ENCODE results near the gene TMEM154.

Gene TMEM154

GRCh38 chr4:152620915-152621314 is 58.9 kb downstream of the TMEM154 start:
- no peak overlapping the region for H3K4me3 ChIP-seq (ENCODE audit: low read depth, low read length)
- DNase-seq (ENCODE audit: low read depth) = no peak
- TF ChIP-seq, protein P1, sequence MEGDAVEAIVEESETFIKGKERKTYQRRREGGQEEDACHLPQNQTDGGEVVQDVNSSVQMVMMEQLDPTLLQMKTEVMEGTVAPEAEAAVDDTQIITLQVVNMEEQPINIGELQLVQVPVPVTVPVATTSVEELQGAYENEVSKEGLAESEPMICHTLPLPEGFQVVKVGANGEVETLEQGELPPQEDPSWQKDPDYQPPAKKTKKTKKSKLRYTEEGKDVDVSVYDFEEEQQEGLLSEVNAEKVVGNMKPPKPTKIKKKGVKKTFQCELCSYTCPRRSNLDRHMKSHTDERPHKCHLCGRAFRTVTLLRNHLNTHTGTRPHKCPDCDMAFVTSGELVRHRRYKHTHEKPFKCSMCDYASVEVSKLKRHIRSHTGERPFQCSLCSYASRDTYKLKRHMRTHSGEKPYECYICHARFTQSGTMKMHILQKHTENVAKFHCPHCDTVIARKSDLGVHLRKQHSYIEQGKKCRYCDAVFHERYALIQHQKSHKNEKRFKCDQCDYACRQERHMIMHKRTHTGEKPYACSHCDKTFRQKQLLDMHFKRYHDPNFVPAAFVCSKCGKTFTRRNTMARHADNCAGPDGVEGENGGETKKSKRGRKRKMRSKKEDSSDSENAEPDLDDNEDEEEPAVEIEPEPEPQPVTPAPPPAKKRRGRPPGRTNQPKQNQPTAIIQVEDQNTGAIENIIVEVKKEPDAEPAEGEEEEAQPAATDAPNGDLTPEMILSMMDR (IDR thresholded peaks at IDR 0.05; ENCODE audit: low read depth, low read length, missing control alignments) = no peak

- TF ChIP-seq, protein P1 (IDR thresholded peaks at IDR 0.05; ENCODE audit: low read depth, low read length, missing control alignments) = no peak
- DNase-seq (ENCODE audit: low read depth) = no peak
- H3K4me3 ChIP-seq (ENCODE audit: low read depth, low read length) = no peak overlapping the region
Measured at GRCh38 chr4:152620218-152620617, 59.6 kb downstream of the TMEM154 start.

GRCh38 chr4:152619556-152619955 is 60.2 kb downstream of the TMEM154 start:
- TF ChIP-seq, protein P1 (IDR thresholded peaks at IDR 0.05; ENCODE audit: low read depth, low read length, missing control alignments) = no peak
- no peak overlapping the region for H3K4me3 ChIP-seq (ENCODE audit: low read depth, low read length)
- DNase-seq (ENCODE audit: low read depth) = no peak

- DNase-seq (ENCODE audit: low read depth) = no peak
- no peak overlapping the region for H3K4me3 ChIP-seq (ENCODE audit: low read depth, low read length)
- TF ChIP-seq, protein P1 (IDR thresholded peaks at IDR 0.05; ENCODE audit: low read depth, low read length, missing control alignments) = no peak
Measured at GRCh38 chr4:152618971-152619370, 60.8 kb downstream of the TMEM154 start.

GRCh38 chr4:152616804-152617203 is 63.0 kb downstream of the TMEM154 start:
- TF ChIP-seq, protein P1 (IDR thresholded peaks at IDR 0.05; ENCODE audit: low read depth, low read length, missing control alignments) = no peak
- no peak for DNase-seq (ENCODE audit: low read depth)
- no peak overlapping the region for H3K4me3 ChIP-seq (ENCODE audit: low read depth, low read length)

GRCh38 chr4:152613841-152614721 is 65.7 kb downstream of the TMEM154 start:
- no peak for DNase-seq (ENCODE audit: low read depth)
- no peak overlapping the region for H3K4me3 ChIP-seq (ENCODE audit: low read depth, low read length)
- TF ChIP-seq, protein P1 (IDR thresholded peaks at IDR 0.05; ENCODE audit: low read depth, low read length, missing control alignments) = no peak

GRCh38 chr4:152613351-152613750 is 66.4 kb downstream of the TMEM154 start:
- TF ChIP-seq, protein P1 (IDR thresholded peaks at IDR 0.05; ENCODE audit: low read depth, low read length, missing control alignments) = no peak
- no peak for DNase-seq (ENCODE audit: low read depth)
- H3K4me3 ChIP-seq (ENCODE audit: low read depth, low read length) = no peak overlapping the region
